Putamen (tissue), 1 donor: Measurements from ENCODE around the gene VAT1.
"Not testable (repeated sequence)": the region's sequence is repeated elsewhere in the genome, so short reads cannot be mapped to it uniquely, and the experiment has no call there.

Source experiments
- DNase-seq: peaks from one replicate; pipeline ENCODE4 v3.0.0-alpha.2; 2016; ENCODE audit warnings: low spot score

VAT1 gene

DNA sequence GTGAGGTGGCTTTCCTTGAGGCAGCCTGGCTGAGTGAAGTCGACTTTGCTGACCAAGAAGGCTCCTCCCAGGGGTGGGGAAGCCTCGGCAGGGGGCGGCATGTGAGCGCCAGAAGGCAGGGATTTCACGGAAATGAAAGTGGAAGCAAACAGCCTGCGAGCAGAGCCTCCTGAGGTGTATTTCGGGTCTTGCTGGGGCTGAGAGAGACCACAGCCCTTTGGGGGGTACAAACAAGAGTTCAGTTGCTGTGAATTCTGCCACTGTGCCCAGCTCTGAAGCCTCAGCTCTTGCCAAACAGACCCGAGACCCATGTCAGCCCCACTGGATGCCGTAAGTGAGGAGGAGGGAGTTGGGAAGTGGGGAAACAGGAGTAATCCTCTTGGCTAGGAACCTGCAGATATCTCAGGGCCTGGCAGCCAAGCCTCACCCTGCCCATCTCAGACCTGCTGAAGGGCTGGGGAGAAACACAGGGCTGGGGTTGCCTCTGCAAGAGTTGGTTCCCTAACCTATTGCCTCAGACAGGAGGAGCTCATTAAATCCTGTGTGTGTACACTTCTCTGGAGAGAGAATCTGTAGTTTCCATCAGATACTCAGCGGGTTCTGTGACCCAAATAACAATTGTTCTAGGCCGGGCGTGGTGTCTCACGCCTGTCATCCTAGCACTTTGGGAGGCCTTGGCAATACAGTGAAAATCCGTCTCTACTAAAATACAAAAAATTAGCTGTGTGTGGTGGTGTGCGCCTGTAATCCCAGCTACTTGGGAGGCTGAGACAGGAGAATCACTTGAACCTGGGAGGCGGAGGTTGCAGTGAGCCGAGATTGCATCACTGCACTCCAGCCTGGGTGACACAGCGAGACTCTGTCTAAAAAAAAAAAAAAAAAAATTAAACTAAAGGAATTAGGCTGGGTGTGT is 15.3 kb downstream of the VAT1 start, which contains the start of gene IFI35:
TSS of gene IFI35 (plus strand) at position 146 of the 913 bp plus-strand sequence. CDS start at position 310, 164 bp downstream.
- DNase-seq: no peak

DNA sequence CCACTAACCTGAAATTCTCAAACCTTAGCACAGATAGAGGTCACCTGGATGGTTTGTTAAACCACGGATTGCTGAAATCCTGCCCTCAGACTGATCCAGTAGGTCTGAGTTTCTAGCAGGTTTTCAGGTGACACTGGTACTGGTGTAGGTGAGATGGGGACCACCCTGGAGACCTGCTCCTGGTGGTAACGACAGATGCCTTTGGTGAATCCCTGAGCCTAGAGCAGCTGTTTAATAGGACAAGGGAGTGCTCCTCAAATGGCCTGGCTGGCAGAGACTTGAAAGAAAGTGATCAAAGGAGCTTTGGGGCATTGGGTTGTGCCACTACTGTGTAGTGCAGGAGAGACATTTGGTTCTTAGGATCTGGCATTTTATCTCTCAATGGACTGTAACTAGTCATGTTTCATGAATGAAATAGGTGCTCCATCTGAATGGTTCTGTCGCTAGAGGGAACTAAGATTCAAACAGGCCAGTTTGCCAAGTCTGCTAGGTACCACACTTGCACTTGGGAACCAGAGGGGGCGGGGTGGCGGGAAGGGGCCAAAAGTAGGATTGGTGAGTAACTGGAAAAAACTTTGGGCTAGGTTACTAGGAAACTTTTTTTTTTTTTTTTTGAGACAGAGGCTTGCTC is 18.5 kb downstream of the VAT1 start:
- no peak for DNase-seq

DNA sequence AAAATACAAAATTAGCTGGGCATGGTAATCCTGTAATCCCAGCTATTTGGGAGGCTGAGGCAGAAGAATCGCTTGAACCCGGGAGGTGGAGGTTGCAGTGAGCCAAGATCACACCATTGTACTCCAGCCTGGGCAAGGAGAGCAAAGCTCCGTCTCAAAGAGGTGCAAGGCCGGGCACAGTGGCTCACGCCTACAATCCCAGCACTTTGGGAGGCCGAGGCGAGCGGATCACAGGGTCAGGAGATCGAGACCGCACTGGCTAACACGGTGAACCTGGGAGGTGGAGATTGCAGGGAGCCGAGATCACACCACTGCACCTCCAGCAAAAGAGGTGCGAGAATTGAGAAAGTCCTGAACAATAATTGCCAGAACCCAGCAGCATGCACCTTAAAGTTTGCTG is 21.3 kb downstream of the VAT1 start:
- DNase-seq: not testable (repeated sequence)

DNA sequence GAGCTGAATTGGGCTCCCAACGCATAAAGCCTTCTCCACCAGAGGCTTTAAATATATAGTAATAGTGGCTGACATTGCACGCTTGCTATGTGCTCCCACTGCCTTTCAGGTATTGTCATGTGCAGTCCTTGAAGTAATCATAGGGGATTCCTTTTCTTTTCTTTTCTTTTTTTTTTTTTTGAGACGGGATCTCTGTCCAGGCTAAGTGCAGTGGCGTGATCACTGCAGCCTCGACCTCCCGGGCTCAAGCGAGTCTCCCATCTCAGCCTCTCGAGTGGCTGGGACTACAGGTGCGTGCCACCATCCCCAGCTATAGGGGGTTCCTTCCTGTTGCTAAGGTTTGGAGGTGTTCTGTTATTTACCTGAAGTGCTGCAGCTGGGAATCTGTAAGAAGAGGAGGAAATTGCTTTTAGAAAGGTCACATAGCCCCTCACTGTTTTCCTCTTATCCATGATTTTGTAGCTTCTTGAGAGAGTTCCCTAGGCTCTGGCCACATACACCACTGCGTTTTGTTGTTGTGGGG is 23.1 kb downstream of the VAT1 start:
- DNase-seq: no peak

DNA sequence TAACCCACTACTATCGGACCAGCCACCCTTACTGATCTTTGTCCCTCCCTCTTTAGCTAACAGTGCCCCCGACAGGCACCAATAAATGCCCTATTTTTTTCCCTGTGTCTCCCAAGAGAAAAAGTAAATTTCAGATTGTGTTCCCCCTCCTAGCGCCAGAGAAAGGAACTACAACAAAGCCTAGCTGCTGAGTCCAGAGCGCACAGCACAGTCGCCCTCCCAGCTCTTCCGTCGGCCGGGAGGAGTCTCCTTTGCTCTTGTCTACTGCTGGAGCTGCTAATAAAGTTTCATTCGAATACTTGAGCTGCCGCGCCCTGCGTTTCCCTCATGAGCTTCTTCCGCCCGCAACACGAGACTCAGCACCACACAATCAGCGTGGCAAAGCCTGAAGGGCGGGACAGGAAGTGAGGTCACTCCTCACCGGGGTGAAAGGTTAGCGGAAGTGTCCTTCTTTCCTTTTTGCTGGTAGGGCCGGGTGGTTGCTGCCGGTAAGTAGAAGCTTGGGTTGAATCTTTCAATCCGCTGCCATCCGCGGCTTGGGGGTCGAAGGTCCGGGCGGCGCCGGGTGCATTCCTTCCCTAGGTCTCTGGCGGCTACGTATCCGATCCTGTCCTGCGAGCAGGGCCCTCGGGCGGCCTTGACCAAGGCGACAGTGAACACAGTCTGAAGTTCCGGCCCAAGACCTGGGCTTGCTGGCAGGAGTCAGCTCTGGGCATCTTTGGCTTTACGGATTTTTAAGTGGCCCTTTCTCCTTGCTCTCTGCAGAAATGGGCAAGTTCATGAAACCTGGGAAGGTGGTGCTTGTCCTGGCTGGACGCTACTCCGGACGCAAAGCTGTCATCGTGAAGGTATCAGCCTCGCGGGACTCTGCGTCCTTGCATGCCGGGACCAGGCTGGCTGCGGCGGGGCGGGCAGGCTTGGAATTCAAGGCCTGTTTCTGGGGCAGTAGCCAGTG is 23.9 kb downstream of the VAT1 start, which contains the start of gene RPL27:
TSS of gene RPL27 (plus strand) at position 436 of the 955 bp plus-strand sequence. CDS start at position 768, 332 bp downstream.
- DNase-seq: peak; percentile 100

DNA sequence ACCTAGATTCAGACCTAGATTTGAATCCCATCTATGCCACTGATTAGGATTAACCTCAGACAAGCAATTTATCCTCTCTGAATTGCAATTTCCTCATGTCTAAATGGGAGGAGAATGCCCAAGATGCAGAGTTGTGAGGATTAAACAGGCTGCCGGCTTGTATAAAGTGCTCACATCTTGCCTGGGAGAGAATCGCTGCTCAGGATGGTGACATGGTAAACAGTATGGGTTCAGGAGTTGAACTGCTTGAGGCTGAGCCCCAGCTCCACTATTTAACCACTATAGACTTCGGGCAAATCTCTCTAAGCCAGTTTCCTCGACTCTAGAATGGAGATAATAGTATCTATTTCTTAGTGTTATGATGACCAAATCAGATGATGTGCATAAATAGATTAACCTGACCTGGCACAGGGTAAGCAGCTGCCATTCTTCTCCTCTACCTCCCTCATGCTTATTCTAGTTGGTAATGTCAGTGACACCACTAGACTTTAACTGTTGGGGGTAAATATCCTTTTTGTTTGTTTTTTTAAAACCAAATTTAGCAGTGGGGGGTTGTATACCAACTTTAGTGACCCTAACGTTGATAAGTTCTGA is 24.7 kb downstream of the VAT1 start:
- no peak for DNase-seq

DNA sequence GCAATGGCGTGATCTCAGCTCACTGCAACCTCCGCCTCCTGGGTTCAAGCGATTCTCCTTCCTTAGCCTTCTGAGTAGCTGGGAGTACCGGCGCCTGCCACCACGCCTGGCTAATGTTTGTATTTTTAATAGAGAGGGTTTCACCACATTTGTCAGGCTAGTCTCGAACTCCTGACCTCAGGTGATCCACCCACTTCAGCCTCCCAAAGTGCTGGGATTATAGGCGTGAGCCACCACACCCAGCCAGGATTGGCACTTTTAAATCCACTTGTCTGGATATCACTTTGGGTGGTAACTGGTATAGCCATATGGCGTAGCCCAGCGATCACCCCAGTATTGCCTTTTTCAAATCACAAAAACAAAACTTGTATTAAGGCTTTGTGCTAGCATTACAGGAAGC is 28.3 kb downstream of the VAT1 start:
- not testable (repeated sequence) for DNase-seq

DNA sequence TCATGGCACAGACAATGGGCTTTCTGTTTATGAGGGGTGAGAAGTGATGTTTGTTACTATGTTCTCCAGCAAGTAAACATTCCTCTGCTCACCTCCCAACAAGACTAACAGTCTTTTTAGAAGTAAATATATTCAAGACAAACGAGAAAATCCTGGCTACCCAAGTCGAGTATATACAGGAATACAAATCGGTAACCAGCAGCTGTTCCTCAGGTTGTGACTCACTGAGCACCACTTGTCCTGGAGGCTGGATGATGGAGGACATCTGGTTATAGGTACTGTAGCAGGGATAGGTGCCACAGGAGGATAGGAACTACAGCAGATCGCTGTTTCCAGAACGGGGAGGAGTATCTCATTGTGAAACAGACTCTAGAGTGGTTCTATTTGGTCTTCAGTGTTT is 29.3 kb downstream of the VAT1 start:
- no peak for DNase-seq

DNA sequence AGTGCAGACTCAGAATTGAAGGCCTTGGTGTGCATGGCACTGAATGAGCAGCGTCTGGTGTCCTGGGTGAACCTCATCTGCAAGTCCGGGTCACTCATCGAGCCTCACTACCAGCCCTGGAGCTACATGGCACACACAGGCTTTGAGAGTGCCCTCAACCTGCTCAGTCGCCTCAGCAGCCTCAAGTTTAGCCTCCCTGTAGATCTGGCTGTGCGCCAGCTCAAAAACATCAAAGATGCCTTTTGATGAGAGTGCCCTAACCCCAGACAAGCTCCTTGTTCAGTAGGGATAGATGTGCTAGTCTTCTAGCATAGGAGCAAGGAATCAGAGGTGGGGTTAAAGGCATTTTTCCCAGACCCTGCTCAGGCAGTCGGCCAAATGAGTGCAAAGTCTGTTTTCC is 30.7 kb downstream of the VAT1 start:
- no peak for DNase-seq

DNA sequence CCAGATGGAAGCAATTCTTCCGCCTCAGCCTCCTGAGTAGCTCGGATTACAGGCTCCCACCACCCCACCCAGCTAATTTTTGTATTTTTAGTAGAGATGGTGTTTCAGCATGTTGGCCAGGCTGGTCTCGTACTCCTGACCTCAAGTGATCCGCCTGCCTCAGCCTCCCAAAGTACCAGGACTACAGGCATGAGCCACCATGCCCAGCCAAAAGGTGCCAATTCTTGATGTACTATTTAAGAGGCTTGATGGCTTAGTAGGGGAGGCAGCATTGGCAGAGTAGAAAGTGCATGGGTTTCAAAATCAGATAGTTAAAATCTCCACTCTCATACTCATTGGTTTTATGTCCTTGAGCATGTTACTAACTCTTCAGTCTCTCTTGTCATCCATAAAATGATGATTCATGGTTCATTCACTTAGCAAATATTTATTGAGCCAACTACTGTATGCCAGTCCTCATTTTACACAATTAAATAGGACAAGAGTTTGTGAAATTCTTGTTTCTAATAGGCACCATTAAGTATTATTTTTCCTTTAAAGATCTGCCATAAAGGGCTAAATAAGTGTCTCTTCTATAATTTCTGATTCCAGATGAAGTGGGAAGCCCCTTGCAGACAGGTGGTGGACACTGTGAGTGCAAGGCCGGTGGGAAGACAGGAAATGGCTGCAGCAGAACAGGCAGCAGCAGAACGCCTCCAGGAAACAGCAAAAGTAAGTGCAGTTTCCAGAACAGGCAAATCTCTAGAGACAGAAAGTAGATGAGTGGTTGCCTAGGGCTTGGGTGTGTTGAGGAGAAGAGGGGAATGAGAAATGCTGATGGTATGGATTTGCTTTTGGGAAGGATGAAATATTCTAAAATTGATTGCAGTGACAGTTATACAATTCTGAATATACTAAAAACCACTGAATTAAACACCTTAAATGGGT is 32.2 kb downstream of the VAT1 start:
- no peak for DNase-seq

DNA sequence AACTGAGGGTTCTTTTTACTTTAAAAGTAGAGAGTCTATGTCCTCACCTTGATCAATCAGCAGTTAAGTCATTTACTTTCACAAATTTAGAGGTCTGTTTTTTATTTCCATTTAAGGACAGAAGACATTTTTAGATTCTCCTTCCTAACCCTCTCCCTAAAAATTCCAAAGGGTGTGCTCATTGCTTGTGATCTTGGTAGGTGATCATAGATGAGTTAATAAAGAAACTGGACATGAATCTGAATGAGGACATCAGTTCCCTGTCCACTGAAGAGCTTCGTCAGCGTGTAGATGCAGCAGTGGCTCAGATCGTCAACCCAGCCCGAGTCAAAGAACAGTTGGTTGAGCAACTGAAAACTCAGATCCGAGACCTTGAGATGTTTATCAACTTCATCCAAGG is 33.0 kb downstream of the VAT1 start:
- DNase-seq: no peak

DNA sequence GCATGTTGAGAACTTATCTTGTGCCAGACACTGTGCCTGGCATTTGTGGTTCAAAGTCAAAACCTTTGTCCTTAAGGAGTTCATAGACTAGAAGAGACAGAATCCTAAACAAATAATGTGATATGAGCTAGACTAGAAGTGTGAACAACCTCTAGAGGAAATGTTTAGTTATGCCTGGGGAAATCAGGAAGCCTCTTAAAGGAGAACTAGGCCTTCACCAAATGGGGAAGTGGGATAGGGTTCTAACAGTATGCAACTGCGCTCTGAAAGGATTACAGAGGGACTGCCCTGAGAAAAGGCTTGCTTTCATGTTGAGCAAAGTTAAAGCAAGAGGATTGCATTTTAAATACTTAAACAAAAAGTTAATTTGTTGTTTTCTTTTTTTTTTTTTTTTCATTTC is 37.0 kb downstream of the VAT1 start:
- DNase-seq: no peak

DNA sequence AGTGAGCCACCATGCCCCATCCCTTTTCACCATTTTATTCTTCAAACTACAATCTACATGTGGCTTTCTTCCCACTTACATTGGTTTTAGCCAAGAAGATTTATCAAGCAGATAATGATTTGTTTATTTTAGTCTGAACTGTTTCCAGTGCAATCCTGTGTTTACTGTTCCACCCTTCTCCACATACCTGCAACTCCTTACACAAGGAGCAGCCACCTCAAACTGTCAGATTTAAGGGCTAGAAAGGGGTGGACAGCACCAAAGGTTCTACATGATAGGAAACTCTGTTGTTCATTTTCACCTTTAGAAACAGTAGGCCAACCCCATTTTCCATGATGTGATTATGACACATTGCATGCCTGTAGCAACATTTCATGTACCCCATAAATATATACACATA is 39.9 kb downstream of the VAT1 start:
- DNase-seq: no peak

DNA sequence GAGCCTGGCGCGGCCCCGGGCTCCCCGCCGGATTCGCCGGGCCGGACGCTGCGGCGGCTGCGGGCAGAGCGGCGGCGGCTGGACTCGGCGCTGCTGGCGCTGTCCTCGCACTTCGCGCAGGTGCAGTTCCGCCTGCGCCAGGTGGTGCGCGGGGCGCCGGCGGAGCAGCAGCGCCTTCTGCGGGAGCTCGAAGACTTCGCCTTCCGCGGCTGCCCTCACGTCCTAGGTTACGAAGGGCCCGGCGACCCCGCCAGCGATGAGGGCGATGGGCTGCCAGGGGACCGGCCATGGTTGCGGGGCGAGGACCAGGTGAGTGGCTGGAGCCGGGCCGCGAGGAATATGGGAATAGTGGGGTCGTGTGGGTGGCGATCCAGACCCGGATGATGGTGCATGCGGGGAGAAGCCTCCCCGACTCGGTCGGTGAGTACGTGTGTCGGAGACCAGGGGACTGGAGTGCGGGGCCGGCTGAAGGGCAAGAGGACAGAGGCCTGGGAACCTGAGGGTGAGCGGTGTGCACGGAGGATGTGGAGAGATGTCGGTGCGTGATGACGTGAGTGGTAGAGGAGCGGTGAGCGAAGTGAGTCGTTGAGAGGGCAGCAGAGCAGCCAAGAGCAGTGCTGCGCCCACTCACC is 41.3 kb downstream of the VAT1 start:
- peak; percentile 61 for DNase-seq

DNA sequence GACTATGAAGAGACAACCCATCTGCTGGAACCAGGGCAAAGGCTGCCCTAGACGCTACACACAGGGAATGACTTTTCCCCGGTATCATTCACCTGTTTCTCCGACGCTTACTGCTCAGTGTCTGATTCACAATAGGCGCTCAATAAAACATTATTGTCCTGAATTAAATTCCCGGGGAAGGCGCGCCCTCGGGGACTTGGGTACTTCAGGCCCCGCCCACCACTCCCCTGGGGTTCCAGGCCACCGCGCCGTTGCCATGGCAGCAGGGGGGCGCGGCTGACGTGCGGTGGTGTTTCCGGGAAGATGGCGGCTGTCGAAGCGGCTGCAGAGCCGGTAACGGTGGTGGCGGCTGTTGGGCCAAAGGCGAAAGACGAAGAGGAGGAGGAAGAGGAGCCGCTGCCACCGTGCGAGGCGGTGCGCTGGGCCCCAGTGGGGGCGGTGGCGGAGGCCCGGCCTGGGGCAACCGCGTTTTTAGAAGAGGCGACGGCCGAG is 41.9 kb downstream of the VAT1 start, which contains the start of gene RUNDC1:
TSS of gene RUNDC1 (plus strand) at position 292 of the 492 bp plus-strand sequence. CDS start at position 304, 12 bp downstream.
- peak; percentile 90 for DNase-seq

DNA sequence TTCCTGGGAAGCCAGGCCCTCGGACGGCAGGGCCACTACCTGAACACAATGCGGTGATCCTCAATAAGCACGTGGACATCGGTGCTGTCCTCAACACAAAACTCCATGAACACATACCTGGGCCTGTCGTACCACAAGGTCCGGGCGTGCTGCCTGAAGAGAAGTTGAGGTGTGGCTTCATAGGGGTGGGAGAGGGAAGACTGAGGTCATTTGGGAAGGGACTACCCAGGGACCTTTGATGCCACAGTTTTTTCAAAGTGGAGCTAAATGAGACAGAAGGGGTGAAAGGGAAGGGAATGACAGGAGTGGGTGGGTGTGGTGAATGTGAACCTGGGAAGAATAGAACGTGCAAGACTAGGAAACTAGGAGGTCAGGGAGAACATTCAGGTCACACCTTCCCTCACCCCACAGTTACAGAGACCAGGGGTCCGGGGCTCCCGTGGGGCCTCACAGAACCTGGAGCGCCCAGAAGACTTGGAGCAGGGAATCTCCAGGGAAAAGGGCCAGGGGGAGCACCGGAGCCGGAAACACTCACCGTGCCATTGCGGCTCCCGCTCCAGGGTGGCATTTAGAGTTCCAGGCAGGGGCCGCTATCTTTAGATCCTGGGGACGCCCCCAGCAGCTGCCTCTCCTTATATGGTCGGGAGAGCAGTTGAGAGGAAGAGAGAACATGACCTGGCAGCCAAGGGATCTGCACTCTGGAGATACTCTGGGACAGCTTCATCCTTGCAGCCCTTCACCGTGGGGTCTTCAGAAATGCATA is 42.5 kb downstream of the VAT1 start, which contains the start of gene PTGES3L:
TSS of gene PTGES3L (minus strand) at position 570 of the 763 bp plus-strand sequence. CDS start at position 543, 27 bp downstream.
- DNase-seq: peak; percentile 58

DNA sequence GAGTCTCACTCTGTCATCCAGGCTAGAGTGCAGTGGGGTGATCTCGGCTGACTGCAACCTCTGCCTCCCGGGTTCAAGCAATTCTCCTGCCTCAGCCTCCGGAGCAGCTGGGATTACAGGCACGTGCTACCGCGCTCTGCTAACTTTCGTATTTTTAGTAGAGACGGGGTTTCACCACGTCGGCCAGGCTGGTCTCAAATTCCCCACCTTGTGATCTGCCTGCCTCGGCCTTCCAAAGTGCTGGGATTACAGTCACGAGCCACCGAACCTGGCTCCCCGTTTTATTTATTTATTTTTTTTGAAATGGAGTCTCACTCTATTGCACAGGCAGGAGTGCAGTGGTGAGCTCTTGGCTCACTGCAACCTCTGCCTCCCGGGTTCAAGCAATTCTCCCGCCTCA is 46.5 kb downstream of the VAT1 start:
- not testable (repeated sequence) for DNase-seq

DNA sequence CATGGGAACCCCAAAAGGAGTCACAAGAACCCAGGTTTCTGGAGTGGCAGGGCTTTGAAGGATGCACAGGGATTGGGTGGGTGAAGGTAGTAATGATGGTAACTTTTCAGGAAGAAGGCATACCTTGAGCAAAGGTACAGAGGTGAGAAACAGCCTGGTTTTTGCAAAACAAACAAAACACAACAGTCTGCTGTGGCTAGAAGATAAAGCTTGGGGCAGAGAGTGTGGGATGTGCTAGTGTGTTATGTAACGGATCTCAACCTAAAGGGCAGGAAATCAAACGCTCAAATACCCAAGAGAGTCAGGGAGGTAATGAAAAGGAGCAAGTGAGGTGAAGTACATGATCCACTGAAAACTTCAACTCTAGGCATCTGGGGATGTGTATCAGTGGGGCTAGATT is 46.9 kb downstream of the VAT1 start:
- DNase-seq: no peak
